GM12878 (cell line): ENCODE measurements around the gene MTHFD1. TPM values are rescaled to one million over a fixed set of nuclear protein-coding genes. Genes with fewer than 3 reads are reported as not detected.

Experiments
- ATAC-seq: fragments of 200-7000 bp; cut with Tn5 transposase; 3 replicates; pipeline ENCODE4 v1.9.1; 2020; ENCODE audit warnings: mild to moderate bottlenecking, moderate library complexity
- BruUV-seq: library from RNA; stranded (reverse); fragments of 400-500 nt; replicated peaks from 2 replicates; lab custom pipeline; 2021; lab: Mats Ljungman, UMichigan
- CTCF ChIA-PET: fragments of 300-600 bp; sonication (Branson Sonifier 250); formaldehyde crosslinking; extraction: SDS; loops from one replicate; lab custom pipeline; 2021; ENCODE audit warnings: inconsistent platforms; lab: Yijun Ruan, JAX
- POLR2A ChIA-PET: fragments of 350-600 bp; formaldehyde crosslinking; extraction: SDS; loops from one replicate; lab custom pipeline; 2021; ENCODE audit warnings: inconsistent platforms; lab: Charles Lee
- RAD21 ChIA-PET: fragments of 300-600 bp; sonication (Branson Sonifier 250); formaldehyde crosslinking; loops from one replicate; lab custom pipeline; 2023; ENCODE audit warnings: antibody characterized with exemption; ENCODE audit not compliant: unreplicated experiment; lab: Charles Lee
- SMC1A ChIA-PET: fragments of 300-600 bp; sonication (Branson Sonifier 250); formaldehyde crosslinking; loops from one replicate; lab custom pipeline; 2023; ENCODE audit not compliant: unreplicated experiment, uncharacterized antibody; lab: Charles Lee
- DNase-seq: peaks from one replicate; pipeline ENCODE4 v3.0.0-alpha.2; 2011; ENCODE audit warnings: low read depth, low spot score
- FAIRE-seq: peaks from 3 replicates; lab custom pipeline; 2011; peaks lifted over from hg19 to GRCh38; lab: Jason Lieb, UNC
- H2AFZ ChIP-seq: 2 replicates; pipeline ENCODE4 v1.6.0; 2011; ENCODE audit warnings: low read depth, low read length, control low read depth; ENCODE audit not compliant: control insufficient read depth
- H3K27ac ChIP-seq: 2 replicates; pipeline ENCODE4 v1.5.1; 2011; ENCODE audit warnings: control low read depth; ENCODE audit not compliant: control insufficient read depth, insufficient read depth
- H3K27me3 ChIP-seq, 2 experiments: replicated peaks in 1 of 2; 2 replicates each; pipeline versions ENCODE4 v1.6.0 to v1.6.1; 2011; ENCODE audit warnings: low read length in 1 of 2; ENCODE audit not compliant: control insufficient read depth in 2 of 2, insufficient read depth in 2 of 2
- H3K36me3 ChIP-seq, 2 experiments: 2 replicates each; pipeline ENCODE4 v1.5.1; 2011; ENCODE audit warnings: low read length in 1 of 2; ENCODE audit not compliant: control insufficient read depth in 2 of 2, insufficient read depth in 2 of 2
- H3K4me1 ChIP-seq: 2 replicates; pipeline ENCODE4 v1.6.1; 2011; ENCODE audit warnings: mild to moderate bottlenecking, low read length, moderate library complexity, mixed read lengths; ENCODE audit not compliant: control insufficient read depth, insufficient read depth
- H3K4me2 ChIP-seq: 2 replicates; pipeline ENCODE4 v1.6.0; 2011; ENCODE audit warnings: control low read depth; ENCODE audit not compliant: control insufficient read depth, insufficient read depth
- H3K4me3 ChIP-seq: fragments of 200-600 bp; sonication (generic); 2 replicates; pipeline ENCODE4 v1.5.1; 2016
- H3K79me2 ChIP-seq: 2 replicates; pipeline ENCODE4 v1.6.0; 2011; ENCODE audit warnings: low read length; ENCODE audit not compliant: control insufficient read depth, insufficient read depth
- H3K9ac ChIP-seq: 2 replicates; pipeline ENCODE4 v1.8.0; 2011; ENCODE audit warnings: low read length, control low read depth, mixed read lengths; ENCODE audit not compliant: control insufficient read depth, insufficient read depth
- H3K9me3 ChIP-seq: replicated peaks from 3 replicates; pipeline ENCODE4 v1.5.1; 2011; ENCODE audit warnings: mild to moderate bottlenecking, low read length; ENCODE audit not compliant: control insufficient read depth, insufficient read depth
- H4K20me1 ChIP-seq: 2 replicates; pipeline ENCODE4 v1.6.0; 2011; ENCODE audit not compliant: control insufficient read depth, insufficient read depth
- BHLHE40 ChIP-seq, 2 experiments: fragments of 450-650 bp in 1 of 2; IDR thresholded peaks; 2 replicates each; pipeline ENCODE4 v1.6.1; 2011 to 2017; ENCODE audit warnings: low read depth in 2 of 2, borderline replicate concordance in 1 of 2, improper control_type of control experiment in 1 of 2, low read length in 1 of 2, mild to moderate bottlenecking in 1 of 2
- EP300 ChIP-seq, 2 experiments: fragments of 150-350 bp in 1 of 2; IDR thresholded peaks; 2 replicates each; pipeline ENCODE4 v1.6.1; 2011 to 2012; ENCODE audit warnings: low read depth in 2 of 2, low read length in 2 of 2, borderline replicate concordance in 1 of 2, improper control_type of control experiment in 1 of 2, inconsistent platforms in 1 of 2; ENCODE audit not compliant: control insufficient read depth in 1 of 2
- ZBTB33 ChIP-seq: fragments of 450-650 bp; IDR thresholded peaks from 2 replicates; pipeline ENCODE4 v1.6.1; 2017; ENCODE audit warnings: mild to moderate bottlenecking
- WGBS: methylation state at CpG from one replicate; pipeline ENCODE4 v1.1.6; 2016; ENCODE audit warnings: low lambda C conversion rate; ENCODE audit not compliant: insufficient replicate concordance, insufficient coverage; ENCODE audit errors: missing lambda C conversion rate; 5-methylcytosine and 5-hydroxymethylcytosine counted together
- in situ Hi-C: fragments of 300-500 bp; cut with MboI; formaldehyde crosslinking; loops from 9 replicates; pipeline ENCODE4 v1.14.3; 2018; ENCODE audit warnings: mixed read lengths
- intact Hi-C: fragments of 100-400 bp; cut with micrococcal nuclease; formaldehyde crosslinking; loops from one replicate; pipeline ENCODE4 v1.14.2; 2022; ENCODE audit not compliant: unreplicated experiment
- polyA plus RNA-seq, 11 experiments: library from polyadenylated mRNA; depleted of rRNA in 4 of 11; unstranded in 6 of 11; stranded (reverse) in 5 of 11; fragments of >200 nt; fragmentation: Nextera tagmentation in 4 of 11; fragmentation: Illumina TruSeq in 1 of 11; extraction: Ambion mirVana in 4 of 11; extraction: Trizol in 1 of 11; gene quantifications; 1 replicate in 1 of 11; 2 replicates in 10 of 11; pipeline versions ENCODE4 v1.2.1 to v1.2.3, GENCODE V29; 2011 to 2016; ENCODE audit warnings: inconsistent platforms in 2 of 11, missing spikeins in 2 of 11, low read depth in 1 of 11
- total RNA-seq, 4 experiments: library from RNA; depleted of rRNA in 3 of 4; stranded (reverse); fragments of >200 nt in 3 of 4; fragmentation: Illumina TruSeq in 1 of 4; extraction: Trizol in 1 of 4; gene quantifications; 2 replicates each; pipeline versions ENCODE4 v1.2.1 to v1.2.3, GENCODE V29; 2013 to 2021
- TF ChIP-seq, protein P1 (sequence below): IDR thresholded peaks from 2 replicates; pipeline ENCODE4 v1.6.1; 2012; ENCODE audit warnings: low read depth, low read length, improper control_type of control experiment

MTHFD1 gene
- total and polyA plus RNA-seq, 10 of the 15 experiments (the other 5 are each of a cell fraction or from before 2014, with no cell fraction given), result 99.3 to 310 (median 173) TPM

DNA sequence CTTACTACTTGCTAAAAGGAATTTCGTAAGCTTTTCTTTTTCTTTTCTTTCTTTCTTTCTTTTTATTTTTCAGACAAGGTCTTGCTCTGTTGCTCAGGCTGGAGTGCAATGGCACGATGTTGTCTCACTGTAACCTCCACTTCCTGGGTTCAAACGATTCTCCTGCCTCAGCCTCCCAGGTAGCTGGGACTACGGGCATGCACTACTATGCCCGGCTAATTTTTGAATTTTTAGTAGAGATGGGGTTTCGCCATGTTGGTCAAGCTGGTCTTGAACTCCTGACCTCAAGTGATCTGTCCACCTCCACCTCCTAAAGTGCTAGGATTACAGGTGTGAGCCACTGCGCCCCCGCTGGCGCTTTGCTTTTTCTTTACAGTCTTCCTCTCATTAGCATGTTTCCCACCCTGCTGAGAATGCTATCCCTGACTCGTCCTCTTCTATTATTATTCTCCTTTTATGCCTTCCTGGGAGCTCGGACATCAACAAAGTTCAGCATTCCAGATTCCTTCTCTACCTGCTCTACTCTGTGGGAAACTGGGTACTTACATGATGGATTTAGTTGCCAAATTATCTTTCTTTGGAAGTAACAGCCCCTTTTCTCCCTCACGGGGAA lies 3.1 kb downstream of the MTHFD1 start:
- H3K4me1 ChIP-seq, result peaks cover 9% of the 10 kb centered on the region
- H3K4me3 ChIP-seq, result peak overlapping the region; percentile 41
- no peak overlapping the region for H2AFZ ChIP-seq
- CTCF ChIA-PET, result interaction anchor here (0.8 to 3.3 kb wide), 7 partner anchors 12 to 1169 kb away, joined by 3 to 25 read pairs (median 3); no protein-coding TSS in a partner anchor
- intact Hi-C loops, result no loop called here
- FAIRE-seq (no peak), DNase-seq (no peak), ATAC-seq (no peak)
- RAD21 ChIA-PET, result interaction anchor here (1.3 kb wide), 1 partner anchor 16 kb away, joined by 3 read pairs; no protein-coding TSS in a partner anchor
- H3K9me3 ChIP-seq, result no peaks in the 10 kb centered on the region
- H3K9ac ChIP-seq, result no peak overlapping the region
- TF ChIP-seq EP300 (IDR thresholded peaks at IDR 0.05; ENCODE audit: borderline replicate concordance in 1 of 2, control insufficient read depth in 1 of 2, low read depth in 2 of 2, low read length in 2 of 2) (no peak), ZBTB33 (peak; percentile 43; the same call in 1 of the 2 replicates), BHLHE40 (IDR thresholded peaks at IDR 0.05; ENCODE audit: borderline replicate concordance in 1 of 2, low read depth in 2 of 2, low read length in 1 of 2) (no peak)
- TF ChIP-seq, protein P1, sequence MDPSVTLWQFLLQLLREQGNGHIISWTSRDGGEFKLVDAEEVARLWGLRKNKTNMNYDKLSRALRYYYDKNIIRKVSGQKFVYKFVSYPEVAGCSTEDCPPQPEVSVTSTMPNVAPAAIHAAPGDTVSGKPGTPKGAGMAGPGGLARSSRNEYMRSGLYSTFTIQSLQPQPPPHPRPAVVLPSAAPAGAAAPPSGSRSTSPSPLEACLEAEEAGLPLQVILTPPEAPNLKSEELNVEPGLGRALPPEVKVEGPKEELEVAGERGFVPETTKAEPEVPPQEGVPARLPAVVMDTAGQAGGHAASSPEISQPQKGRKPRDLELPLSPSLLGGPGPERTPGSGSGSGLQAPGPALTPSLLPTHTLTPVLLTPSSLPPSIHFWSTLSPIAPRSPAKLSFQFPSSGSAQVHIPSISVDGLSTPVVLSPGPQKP, result no peak
- POLR2A ChIA-PET, result interaction anchor here (0.6 to 2.0 kb wide), 5 partner anchors 10 to 70 kb away, joined by 3 to 6 read pairs (median 3); no protein-coding TSS in a partner anchor
- in situ Hi-C loops, result no loop called here
- H3K79me2 ChIP-seq, result peaks cover 94% of the 10 kb centered on the region
- no peaks in the 10 kb centered on the region; a peak in 2 of 4 replicates for H3K36me3 ChIP-seq
- no peaks in the 10 kb centered on the region for H4K20me1 ChIP-seq
- SMC1A ChIA-PET, result interaction anchor here (0.6 to 5.2 kb wide), 17 partner anchors 10 to 967 kb away, joined by 3 to 29 read pairs (median 4); no protein-coding TSS in a partner anchor
- no peak overlapping the region for H3K27ac ChIP-seq
- peak overlapping the region; percentile 58 for H3K4me2 ChIP-seq
- no peaks in the 10 kb centered on the region for H3K27me3 ChIP-seq
- BruUV-seq, result no TSS peak
- WGBS, result 95% methylated on average over 12 of the region's 12 CpGs
